HG03575 (cell line): ENCODE measurements around the gene TXNDC16.
"Not testable (repeated sequence)": the region's sequence is repeated elsewhere in the genome, so short reads cannot be mapped to it uniquely, and the experiment has no call there.

Source experiments
- ATAC-seq: cut with Tn5 transposase; IDR thresholded peaks from one replicate; pipeline ENCODE4 v1.9.1; 2021; ENCODE audit not compliant: unreplicated experiment, insufficient number of reproducible peaks, low FRiP score; ENCODE audit errors: extremely low read depth

The TXNDC16 gene

DNA sequence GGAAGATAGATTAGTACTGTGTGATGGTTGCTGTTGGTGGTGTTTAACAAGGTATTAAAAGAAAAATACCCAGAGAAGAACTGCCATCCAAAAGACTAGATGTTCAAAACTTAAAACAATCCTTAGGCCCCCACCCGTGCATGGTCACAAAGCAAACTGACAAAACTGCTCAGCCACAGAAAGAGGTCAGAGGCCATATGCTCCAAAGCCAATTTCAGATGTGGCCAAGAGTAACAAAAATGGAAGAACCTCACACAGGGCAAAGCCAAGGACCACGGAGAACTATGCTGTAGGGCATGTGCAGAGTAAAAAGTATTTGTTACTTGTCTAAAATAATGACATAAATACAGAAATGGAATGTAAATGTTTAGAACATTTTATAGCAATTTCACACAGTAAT lies 5.3 kb downstream of the TXNDC16 start:
- ATAC-seq = no peak

DNA sequence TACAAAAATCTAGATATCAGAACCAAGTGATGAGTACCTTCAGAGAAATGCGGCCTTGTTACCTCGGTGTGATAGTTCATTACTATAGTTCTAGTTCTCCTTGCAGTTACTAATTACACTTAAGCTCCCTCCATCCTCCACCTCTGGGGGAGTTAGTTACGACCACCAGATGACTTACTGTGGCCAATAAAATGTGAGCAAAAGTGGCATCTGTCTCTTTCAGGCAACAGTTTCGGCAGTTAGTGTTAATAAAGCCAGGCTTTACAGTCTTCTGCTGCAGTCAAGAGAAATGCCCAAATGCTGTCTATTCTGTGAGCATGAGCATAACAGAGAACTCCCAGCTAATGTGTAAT lies 6.0 kb downstream of the TXNDC16 start:
- no peak for ATAC-seq

DNA sequence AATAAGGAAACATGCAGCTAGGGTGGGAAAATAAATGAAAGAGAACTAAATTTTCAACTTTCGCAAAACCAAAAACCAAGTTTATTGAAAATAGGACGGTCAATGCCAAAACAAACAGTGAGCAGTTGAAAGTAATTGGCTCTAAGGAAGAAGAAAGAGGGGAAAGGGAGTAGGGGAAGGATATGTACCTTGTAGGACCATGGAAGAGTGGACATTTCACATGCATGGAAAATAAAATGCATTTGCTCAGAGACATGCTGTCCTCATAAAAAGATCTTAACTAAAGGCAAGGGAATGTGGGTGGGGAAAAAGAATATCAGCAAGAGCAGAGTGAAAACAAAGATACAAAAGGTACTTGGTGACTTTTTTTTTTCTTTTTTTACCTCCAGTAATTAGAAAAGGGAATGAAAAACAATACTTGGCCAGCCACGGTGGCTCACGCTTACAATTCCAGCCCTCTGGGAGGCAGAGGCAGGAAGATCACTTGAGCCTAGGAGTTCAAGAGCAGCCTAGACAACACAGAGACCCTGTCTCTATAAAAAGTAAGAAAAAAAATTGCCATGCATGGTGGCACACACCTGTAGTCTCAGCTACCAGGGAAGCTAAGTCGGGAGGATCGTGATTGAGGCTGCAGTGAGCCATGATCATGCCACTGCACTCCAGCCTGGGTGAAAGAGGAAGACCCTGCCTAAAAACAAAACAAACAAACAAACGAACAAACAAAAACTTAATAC lies 6.6 kb downstream of the TXNDC16 start:
- no peak for ATAC-seq

DNA sequence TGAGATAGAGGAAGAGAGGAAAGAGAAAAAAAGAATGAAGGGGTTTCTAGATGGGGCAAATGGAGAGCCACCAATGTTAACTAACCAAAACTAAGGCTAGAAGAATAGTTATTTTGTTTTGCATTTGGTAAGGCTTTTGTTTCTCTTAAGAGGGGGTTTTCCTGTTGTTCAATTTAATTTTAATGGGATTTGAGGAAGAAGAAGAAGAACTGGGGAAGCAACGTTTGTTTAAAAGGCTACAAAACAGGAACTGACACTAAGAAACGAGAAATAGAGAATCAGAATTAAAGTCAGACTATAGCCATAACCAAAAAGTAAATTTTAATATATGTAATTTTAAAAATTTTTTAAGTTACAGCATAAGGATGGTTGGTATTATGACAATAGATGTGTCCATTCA lies 13.7 kb downstream of the TXNDC16 start:
- no peak for ATAC-seq

DNA sequence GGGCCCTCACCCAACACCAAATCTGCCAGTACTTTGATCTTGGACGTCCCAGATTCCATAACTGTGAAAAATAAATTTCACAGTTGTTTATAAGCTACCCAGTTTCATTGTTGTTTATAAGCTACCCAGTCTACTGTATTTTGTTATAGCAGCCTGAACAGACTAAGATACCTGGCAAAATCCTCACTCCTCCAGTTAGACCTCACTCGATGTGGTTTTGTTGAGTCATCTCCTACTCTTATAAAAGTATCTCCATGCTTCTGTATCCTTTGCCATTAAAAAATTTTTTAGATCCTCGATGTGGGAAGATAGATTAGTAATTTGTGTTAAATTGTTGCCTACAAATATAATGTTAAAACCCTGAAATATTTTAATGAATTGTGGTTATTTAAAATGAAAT lies 16.0 kb downstream of the TXNDC16 start:
- ATAC-seq = no peak

DNA sequence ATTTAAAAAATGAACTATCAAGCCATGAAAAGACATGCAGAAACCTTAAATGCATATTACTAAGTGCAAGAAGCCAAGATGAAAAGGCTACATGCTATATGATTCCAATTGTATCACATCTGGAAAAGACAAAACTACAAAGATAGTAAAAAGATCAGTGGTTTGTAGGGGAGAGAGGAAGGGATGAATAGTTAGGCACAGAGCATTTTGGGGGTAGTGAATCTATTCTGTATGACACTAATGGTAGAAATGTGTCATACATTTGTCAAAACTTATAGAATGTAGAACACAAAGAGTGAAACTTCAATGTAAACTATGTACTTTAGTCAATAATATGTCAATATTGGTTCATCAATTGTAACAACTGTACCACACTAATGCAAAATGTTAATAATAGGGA lies 20.8 kb downstream of the TXNDC16 start:
- ATAC-seq = no peak

DNA sequence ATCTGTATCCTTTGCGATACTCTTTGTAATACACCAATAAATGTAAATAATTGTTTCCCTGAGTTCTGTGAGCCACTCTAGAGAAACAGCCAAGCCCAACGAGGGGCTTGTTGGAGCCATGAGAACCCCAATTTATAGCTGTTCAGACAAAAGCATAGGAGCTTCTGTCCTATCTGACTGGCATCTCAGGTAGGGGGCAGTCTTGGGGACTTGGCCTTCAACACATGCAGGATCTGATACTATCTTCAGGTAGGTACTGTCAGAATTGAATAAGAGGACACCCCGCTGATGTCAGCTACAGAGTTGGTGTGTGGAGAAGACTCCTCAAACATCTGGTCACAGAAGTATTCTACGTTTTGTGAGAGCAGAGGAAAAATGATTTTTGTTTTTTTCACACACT lies 25.3 kb downstream of the TXNDC16 start:
- ATAC-seq = no peak

DNA sequence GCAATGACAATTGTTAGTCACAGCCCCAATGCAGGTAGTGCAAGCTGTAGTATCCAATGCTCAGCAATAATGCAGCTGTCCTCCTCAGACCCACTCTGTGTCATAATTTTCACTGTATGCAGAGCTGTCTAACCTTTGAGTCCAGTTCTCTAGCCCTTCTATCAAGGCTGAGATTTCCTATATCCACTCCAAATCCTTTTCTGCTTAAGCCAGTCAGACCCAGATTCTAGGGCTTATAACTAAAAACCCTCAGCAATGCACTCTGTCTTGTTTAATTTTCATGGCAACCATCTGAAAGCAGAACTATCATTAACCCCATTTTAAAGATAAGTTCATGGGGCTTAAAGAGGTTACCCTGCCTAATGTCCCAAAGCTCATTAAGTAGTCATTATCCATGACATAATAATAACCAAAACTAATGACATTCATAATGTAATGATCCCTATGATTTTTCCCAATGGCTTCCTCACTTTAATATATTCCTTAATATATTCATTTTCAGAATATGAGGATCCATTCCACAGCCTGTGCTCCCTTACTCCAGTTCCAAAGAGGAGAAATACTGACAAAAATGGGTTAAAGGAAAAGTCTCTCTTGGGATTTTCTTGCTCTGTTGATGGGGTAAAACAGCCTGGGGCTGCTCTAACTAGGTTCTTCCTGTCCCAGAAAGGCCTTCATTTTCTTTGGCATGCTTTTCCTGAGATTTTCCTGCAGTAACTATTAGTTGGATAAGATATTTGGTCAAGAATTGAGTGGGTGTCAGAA lies 29.5 kb downstream of the TXNDC16 start:
- no peak for ATAC-seq

DNA sequence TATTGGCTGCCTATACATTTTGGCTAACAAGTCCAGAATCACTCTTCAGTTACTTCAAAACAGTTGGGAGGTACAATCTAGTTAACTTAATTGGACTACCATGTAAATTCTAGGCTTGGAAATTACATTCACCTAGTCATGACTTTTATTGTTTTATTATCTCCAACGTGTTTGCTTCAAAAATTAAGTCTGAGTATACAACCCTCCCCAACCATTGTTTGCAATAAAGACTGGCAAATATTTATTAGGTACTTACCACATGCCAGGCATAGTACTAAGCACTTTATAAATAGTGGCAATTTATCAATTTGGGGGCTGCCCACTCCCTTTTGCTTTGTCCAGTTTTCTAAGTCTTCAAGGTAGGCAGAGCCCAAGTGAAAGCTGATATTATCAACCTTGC lies 30.3 kb downstream of the TXNDC16 start:
- no peak for ATAC-seq

DNA sequence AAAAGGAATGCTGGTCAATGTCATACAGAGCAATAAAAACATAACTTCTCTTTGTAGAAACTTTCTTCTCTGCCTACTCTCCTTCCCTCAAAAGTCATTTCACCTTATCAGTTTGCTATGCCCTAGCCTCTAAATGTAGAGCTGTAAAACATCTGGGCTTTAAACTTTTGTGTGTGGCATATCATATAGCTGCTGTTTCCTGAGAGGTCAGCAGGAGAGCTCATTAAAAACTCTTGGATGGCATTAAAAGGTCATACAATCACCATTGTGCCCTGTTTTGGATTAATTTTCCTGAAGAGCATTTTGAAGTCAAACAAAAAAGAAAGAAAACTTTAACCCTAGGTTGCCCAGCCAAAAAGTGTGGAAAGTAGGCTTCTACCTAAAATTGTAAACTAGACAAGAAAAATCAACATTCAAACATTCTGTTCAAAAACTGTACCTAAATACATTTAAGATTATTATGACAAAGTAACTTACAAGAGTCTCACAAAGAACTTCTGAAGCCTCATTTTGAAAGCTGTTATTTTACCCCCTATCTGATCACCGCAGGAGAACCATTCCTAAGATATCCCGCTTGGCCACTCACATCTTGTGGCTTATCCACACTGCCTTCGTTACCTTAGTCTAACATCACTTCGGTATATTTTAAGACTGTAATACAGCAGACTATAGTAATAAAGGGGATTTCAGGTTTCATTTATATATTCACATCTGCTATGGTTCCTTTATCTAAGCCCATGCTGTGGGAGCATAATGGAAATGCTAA lies 38.1 kb downstream of the TXNDC16 start:
- no peak for ATAC-seq

DNA sequence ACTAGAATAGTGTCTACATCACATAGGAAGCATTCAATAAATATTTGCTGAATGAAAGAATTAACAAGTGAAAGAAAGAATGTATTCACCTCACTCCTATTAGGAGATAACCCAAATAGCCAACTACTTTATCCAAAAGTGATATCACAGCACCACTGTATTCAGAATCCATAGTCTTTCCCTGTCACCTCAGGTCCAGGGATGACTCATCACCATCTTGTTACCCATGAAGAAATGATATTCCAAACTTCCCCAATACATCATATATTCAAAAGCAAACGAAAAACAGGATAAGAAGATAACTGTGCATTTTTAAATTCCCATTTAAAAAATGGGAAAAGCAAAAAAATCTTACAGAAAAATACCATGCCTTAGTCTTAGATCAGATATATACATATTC lies 39.1 kb downstream of the TXNDC16 start:
- ATAC-seq = no peak

DNA sequence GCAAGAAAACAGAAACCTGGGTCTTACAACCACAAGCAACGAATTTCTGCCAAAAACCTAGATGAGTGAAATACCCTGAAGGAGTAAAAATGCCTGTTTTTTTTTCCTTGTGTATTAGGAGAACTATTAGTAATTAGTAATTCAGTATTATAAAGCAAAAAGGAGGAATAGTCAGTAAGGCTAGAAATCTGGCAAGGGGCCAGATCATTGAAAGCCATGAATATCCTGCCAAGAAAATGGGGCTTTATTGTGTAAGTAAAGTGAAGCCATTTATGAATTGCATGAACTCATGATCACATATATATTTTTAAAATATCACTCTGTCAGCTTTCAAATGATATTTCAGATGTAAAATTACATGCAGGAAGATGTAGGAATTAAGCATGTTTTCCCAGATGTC lies 57.9 kb downstream of the TXNDC16 start:
- ATAC-seq = no peak

DNA sequence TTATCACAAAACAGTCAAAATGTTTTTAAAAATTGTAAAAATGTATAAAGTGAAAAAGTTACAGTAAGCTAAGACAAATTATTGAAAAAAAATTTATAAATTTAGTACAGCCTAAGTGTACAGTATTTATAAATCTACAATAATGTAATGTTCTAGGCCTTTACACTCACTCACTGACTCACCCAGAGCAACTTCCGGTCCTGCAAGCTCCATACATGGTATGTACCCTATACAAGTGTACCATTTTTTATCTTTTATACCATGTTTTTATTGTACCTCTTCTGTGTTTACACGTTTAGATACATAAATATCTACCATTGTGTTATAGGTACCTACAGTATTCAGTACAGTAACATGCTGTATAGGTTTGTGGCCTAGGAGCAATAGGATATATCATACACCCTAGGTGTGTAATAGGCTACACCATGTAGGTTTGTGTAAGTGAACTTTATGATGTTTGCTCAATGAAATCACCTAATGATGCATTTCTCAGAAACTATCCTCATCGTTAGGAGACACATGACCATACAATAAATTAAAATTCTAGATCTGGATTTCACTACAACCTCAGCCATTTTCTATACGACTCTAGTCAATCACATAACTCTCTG lies 66.8 kb downstream of the TXNDC16 start:
- ATAC-seq = no peak

DNA sequence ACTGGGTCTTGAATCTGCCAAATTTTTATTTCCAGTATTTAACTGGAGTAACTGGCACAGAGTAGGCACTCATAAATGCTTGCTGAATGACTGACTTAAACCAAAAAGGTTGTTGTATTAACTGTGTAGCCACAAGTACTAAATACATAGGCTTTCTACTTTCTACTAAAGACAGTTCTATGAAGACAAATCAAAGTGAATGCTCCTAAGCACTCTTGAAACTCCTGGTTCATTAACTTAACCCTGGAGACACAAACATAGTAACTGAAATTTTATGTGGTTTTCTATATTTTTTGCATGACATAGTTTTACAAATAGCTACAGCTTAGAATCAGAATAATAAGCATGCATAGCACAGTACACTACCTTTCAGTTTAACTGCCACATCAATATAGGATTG lies 70.4 kb downstream of the TXNDC16 start:
- no peak for ATAC-seq

DNA sequence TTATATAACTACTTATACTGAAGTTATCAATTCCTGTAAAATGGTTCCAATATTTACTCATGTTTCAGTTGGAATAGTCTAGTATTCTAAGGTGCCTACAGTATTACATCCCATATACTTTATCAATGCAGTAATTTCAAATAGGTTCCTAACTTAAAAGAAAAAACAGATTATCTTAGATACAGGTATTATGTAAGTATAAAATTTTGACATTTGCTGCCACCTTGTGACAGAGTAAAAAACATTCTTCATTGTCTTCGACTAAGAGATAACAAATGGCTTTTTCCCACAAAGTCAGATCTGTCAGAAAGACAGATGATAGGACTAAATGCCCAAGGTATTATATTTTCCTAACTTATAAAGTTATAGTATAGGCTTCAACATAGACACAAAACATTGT lies 78.7 kb downstream of the TXNDC16 start:
- no peak for ATAC-seq

DNA sequence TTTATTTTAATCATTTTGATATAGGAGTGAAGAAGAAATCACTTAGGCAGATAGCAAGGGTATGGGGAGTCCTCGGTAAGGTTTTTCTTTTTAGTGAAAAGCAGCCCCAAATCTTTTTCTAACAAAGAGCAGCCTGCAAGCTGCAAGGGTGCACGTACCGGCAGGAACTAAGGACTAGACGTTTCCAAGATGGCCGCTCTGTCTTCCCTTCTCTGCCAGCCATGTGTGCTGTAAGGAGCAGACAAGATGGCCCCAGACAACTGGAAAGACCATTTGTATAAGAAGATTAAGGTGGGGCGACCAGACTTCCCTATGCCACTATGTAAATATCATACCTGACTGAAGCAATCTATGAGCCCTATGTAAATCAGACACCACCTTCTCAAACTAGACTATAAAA lies 79.6 kb downstream of the TXNDC16 start:
- no peak for ATAC-seq

DNA sequence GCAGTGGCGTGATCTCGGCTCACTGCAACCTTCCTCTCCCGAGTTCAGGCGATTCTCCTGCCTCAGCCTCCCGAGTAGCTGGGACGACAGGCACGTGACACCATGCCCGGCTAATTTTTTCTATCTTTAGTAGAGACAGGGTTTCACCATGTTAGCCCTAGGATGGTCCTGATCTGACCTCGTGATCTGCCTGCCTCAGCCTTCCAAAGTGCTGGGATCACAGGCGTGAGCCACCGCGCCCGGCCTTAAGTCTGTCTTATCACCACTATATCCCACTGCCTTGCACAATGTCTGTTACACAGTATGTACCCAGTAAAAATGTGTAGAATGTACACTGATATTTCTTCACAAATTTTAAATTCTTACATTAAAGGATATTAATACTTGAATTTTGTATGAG lies 80.1 kb downstream of the TXNDC16 start:
- ATAC-seq = not testable (repeated sequence)

DNA sequence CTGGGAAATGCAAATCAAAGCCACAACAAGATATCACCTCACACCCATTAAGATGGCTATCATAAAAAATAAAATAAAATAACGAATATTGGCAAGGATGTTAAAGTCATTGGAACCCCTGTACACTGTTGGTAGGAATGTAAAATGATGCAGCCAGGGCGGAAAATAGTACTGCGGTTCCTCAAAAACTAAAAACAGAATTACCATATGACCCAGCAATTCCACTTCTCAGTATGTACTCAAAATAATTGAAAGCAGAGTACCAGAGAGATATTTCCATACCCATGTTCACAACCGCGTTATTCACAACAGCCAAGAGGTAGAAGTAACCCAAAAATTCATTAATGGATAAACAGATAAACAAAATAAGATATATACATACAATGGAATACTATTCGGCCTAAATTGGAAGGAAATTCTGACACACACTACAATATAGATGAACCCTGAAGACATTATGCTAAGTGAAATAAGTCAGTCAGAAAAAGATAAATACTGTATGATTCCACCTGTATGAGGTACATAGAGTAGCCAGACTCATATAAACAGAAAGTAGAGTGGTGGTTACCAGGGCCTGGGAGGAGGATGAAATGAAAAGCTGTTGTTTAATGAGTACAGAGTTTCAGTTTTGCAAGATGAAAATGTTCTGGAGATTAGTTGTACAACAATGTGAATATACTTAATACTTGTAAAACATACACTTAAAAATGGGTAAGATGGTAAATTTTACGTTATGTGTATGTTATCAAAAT lies 84.6 kb downstream of the TXNDC16 start:
- no peak for ATAC-seq

DNA sequence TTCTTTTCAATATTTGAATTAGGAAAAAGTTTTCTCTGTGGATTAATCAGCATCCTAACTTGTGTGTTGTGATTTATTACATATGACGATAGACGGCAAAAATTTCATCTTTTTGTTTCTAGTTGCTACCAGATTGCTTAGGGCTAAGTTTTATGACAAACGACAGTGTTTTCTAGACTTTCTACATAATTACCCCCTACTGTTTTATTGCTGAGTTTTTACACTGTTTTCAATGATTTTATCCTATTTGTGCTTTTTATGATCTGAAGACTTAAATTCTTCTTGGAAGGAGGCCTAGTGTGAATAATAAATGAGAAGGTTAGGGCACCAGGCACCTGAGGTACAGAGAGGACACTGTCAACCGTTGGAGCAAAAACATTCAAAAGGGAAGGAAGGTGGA lies 88.1 kb downstream of the TXNDC16 start:
- no peak for ATAC-seq
